Thoracic aorta (tissue), 2 donors: ENCODE measurements around the gene SETBP1. TPM values are rescaled to one million over a fixed set of nuclear protein-coding genes. Genes with fewer than 3 reads are reported as not detected.
A peak's percentile ranks its signal among the peaks of the same experiment; 100 is the strongest.

Source experiments
- ATAC-seq: fragments of 150-250 bp; one replicate; pipeline ENCODE4 v1.8.0; 2017; ENCODE audit warnings: low read depth; ENCODE audit not compliant: insufficient number of reproducible peaks, low FRiP score
- DNase-seq: peaks from one replicate; pipeline ENCODE4 v3.0.0-alpha.2; 2020; ENCODE audit warnings: low spot score
- H3K27ac ChIP-seq, 2 donors: fragments of 200-600 bp; sonication (generic); 1 replicate in 1 of 2; 2 replicates in 1 of 2; pipeline ENCODE4 v1.5.1; 2016; ENCODE audit warnings: mild to moderate bottlenecking in 2 of 2, moderate library complexity in 2 of 2
- H3K27me3 ChIP-seq: fragments of 200-600 bp; sonication (generic); replicated peaks from 2 replicates; pipeline ENCODE4 v1.6.0; 2016; ENCODE audit warnings: mild to moderate bottlenecking; ENCODE audit not compliant: insufficient read depth
- H3K36me3 ChIP-seq: fragments of 200-600 bp; sonication (generic); one replicate; pipeline ENCODE4 v1.5.1; 2016
- H3K4me1 ChIP-seq, 2 donors: fragments of 200-600 bp; sonication (generic); 1 replicate in 1 of 2; 2 replicates in 1 of 2; pipeline versions ENCODE4 v1.5.1 to v1.6.0; 2016; ENCODE audit warnings: low read depth in 2 of 2, mild to moderate bottlenecking in 1 of 2; ENCODE audit not compliant: control insufficient read depth in 1 of 2
- H3K4me3 ChIP-seq: fragments of 200-600 bp; sonication (generic); 2 replicates; pipeline ENCODE4 v1.5.1; 2016; ENCODE audit warnings: mild to moderate bottlenecking
- H3K9me3 ChIP-seq: fragments of 200-600 bp; sonication (generic); 2 replicates; pipeline ENCODE4 v1.5.1; 2016
- total RNA-seq, 2 donors: library from RNA; depleted of rRNA; stranded (reverse); fragments of >200 nt; gene quantifications; one replicate each; pipeline versions ENCODE4 v1.1.0 to v1.2.3, GENCODE V29; 2016
- TF ChIP-seq, protein P1 (sequence below): fragments of 200-600 bp; sonication (generic); IDR thresholded peaks from one replicate; pipeline ENCODE4 v1.5.1; 2019; ENCODE audit warnings: antibody characterized with exemption

Gene SETBP1
- total RNA-seq, 2 donors from 2014 or later: 39.3 to 50.2 TPM

DNA sequence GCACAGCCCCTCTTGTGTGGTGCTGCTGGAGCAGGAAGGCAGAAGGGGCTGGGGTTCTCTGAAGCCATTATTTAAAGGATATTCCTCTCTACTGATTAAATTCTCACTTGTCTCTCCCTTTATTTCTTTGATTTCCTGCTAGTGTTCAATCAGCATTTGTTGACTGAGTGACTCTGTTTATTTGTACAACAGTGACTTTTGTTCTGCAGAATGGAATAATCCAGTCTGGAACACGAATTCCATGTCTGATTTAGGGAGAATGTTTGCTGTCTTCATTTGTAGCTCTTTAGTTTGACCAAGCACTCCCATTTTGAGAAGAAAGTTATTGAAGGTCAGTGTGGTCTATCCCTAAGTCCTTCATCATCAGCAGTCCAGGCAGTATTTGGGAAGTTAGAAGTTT, 141.2 kb downstream of the SETBP1 start:
- no peak for DNase-seq
- TF ChIP-seq, protein P1, sequence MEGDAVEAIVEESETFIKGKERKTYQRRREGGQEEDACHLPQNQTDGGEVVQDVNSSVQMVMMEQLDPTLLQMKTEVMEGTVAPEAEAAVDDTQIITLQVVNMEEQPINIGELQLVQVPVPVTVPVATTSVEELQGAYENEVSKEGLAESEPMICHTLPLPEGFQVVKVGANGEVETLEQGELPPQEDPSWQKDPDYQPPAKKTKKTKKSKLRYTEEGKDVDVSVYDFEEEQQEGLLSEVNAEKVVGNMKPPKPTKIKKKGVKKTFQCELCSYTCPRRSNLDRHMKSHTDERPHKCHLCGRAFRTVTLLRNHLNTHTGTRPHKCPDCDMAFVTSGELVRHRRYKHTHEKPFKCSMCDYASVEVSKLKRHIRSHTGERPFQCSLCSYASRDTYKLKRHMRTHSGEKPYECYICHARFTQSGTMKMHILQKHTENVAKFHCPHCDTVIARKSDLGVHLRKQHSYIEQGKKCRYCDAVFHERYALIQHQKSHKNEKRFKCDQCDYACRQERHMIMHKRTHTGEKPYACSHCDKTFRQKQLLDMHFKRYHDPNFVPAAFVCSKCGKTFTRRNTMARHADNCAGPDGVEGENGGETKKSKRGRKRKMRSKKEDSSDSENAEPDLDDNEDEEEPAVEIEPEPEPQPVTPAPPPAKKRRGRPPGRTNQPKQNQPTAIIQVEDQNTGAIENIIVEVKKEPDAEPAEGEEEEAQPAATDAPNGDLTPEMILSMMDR: no peak
- peaks cover 8 to 36% of the 10 kb centered on the region in 2 donors for H3K4me1 ChIP-seq
- no peaks in the 10 kb centered on the region for H3K27me3 ChIP-seq
- no peak for ATAC-seq
- no peak overlapping the region for H3K27ac ChIP-seq
- H3K9me3 ChIP-seq: no peaks in the 10 kb centered on the region
- H3K36me3 ChIP-seq: no peaks in the 10 kb centered on the region
- H3K4me3 ChIP-seq: no peak overlapping the region

DNA sequence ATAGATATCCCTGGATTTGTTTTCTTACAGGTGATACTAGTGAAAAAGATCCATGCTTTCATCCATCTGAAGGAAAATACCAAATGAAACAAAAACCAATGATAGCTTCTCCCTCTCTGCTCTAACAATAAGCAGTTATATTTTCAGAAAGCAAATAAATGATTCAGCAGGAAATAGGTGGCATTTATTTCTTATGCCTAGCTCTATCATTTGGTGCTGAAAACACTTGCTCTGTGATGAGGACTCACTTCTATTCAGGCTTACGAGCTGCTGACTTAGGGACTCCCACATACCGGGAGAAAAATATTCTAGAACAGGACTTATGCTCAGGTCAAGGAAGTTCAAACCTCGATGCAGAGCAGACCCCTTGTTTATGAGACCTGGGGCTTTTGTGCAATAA, 142.6 kb downstream of the SETBP1 start:
- H3K4me1 ChIP-seq: peaks cover 14 to 43% of the 10 kb centered on the region in 2 donors
- TF ChIP-seq, protein P1: no peak
- no peak overlapping the region for H3K27ac ChIP-seq

DNA sequence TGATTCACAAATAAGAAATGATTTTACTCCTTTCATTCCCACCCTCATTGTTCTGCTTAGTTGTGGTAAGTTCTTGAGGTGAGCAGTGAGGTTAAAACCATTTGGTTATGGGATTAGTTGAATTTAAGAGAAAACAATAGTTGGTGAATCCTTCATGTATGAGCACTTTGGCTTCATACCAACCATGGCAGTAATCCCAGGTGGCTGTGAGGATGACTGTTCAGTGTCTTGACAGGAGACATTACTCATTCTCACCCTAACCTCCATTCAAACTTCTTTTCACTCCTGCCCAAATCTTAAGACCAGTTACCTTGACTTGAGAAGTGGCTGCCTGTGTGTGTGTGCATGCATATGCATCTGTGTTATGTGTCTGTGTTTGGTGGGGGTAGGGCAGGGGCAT, 143.1 kb downstream of the SETBP1 start:
- TF ChIP-seq, protein P1: no peak
- Histone ChIP-seq H3K27me3 (no peaks in the 10 kb centered on the region), H3K4me3 (no peak overlapping the region), H3K9me3 (no peaks in the 10 kb centered on the region), H3K36me3 (no peaks in the 10 kb centered on the region), H3K4me1 (peaks cover 14 to 43% of the 10 kb centered on the region in 2 donors), H3K27ac (no peak overlapping the region)
- ATAC-seq (no peak), DNase-seq (no peak)

More for the DNA sequence above, 142.6 kb downstream of the SETBP1 start:
- DNase-seq: no peak
- H3K36me3 ChIP-seq: no peaks in the 10 kb centered on the region
- H3K4me3 ChIP-seq: no peak overlapping the region
- ATAC-seq: no peak
- H3K9me3 ChIP-seq: no peaks in the 10 kb centered on the region
- H3K27me3 ChIP-seq: no peaks in the 10 kb centered on the region

DNA sequence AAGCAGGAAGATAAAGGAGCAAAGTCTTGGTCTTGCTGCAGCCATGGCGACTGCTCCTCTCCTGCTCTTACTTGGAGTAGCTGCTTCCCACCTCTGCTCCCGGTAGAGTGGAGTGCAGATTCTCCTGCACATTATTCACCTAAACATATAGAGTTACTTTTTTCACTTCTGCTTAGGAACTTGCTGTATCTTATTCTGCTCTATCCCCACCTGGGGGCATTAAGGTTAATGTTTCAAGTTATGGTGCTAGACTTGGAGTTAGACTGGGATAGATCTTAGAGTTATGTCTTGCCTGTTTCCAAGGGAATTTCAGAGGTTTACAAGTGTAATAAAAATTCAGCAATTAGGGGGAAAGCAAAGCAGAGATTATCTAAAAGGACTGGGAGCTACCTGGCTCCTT, 144.2 kb downstream of the SETBP1 start:
- Histone ChIP-seq H3K36me3 (no peaks in the 10 kb centered on the region), H3K9me3 (no peaks in the 10 kb centered on the region), H3K4me1 (peaks cover 14 to 35% of the 10 kb centered on the region in 2 donors), H3K27ac (no peak overlapping the region), H3K4me3 (no peak overlapping the region), H3K27me3 (no peaks in the 10 kb centered on the region)
- TF ChIP-seq, protein P1: no peak
- DNase-seq (no peak), ATAC-seq (no peak)

DNA sequence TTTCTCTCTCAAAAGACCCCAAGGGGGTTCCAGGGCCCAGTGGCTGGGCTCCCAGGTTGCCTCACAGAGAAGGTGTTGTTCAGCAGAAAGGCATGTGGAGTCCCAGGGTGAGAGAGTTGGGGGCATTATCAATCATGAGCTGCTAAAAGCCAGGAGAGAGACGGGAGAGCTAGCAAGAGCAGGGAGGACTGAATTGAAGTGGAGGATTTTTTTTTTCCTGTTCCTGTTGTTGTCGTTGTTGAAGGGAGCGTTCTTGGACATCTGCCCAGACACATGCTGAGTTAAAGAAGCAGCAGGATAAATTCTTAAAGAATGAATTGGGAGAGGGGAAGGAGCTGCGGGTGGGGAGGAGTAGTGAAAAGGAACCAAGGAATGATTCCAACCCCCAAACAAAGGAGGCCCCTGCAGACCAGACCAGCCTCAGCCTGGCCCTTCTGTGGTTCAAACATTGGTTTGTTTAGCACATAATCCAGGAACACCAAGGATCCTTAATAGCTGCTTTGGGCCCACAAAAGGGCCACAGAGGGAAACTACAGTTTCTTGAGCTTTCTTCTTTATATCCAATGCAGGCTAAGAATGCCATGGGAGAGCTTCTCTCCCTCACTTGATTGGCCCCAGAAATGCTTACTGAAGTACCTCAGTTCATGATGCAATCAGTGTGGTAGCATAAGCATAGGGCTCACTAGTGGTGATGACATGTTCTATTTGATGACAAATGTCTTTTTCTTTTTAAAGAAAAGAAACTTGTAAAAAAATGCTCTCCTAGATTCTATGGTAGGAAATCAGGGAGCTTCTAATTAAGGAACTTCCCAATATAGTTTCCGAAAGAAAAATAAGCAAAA, 146.0 kb downstream of the SETBP1 start:
- Histone ChIP-seq H3K27me3 (no peaks in the 10 kb centered on the region), H3K27ac (peak overlapping the region; percentile 78 to 91), H3K9me3 (no peaks in the 10 kb centered on the region), H3K4me3 (peak overlapping the region; percentile 7), H3K36me3 (no peaks in the 10 kb centered on the region), H3K4me1 (peaks cover 21 to 39% of the 10 kb centered on the region in 2 donors)
- TF ChIP-seq, protein P1: no peak
- ATAC-seq (no peak), DNase-seq (peak; percentile 72)
